GM12878 (cell line): ENCODE data around the gene AGRN. TPM values are rescaled to one million over a fixed set of nuclear protein-coding genes. Genes with fewer than 3 reads are reported as not detected.

Source experiments
- CHD2 ChIP-seq: IDR thresholded peaks from 2 replicates; pipeline ENCODE4 v1.6.1; 2011; ENCODE audit warnings: low read depth, low read length, improper control_type of control experiment, borderline replicate concordance
- CHD4 ChIP-seq: fragments of 200-600 bp; sonication (generic); IDR thresholded peaks from 2 replicates; pipeline ENCODE4 v1.6.1; 2016; ENCODE audit warnings: mild to moderate bottlenecking
- EED ChIP-seq: sonication (generic); IDR thresholded peaks from 2 replicates; pipeline ENCODE4 v1.6.1; 2016; ENCODE audit warnings: antibody characterized with exemption, low read depth
- MEF2B ChIP-seq: fragments of 450-650 bp; IDR thresholded peaks from 2 replicates; pipeline ENCODE4 v1.6.1; 2018; ENCODE audit warnings: mild to moderate bottlenecking, moderate library complexity; ENCODE audit not compliant: partially characterized antibody, poor library complexity, severe bottlenecking
- MYB ChIP-seq: fragments of 150-350 bp; IDR thresholded peaks from 2 replicates; pipeline ENCODE4 v1.6.1; 2014; ENCODE audit warnings: mild to moderate bottlenecking, low read depth, low read length, borderline replicate concordance
- NRF1 ChIP-seq: conservative IDR thresholded peaks from 2 replicates; pipeline ENCODE4 v1.6.1; 2011; ENCODE audit warnings: mild to moderate bottlenecking, low read depth, low read length, improper control_type of control experiment
- SP1 ChIP-seq: IDR thresholded peaks from one replicate; pipeline ENCODE4 v1.6.1; 2011; ENCODE audit warnings: low read depth, low read length
- STAT3 ChIP-seq: IDR thresholded peaks from 2 replicates; pipeline ENCODE4 v1.6.1; 2011; ENCODE audit warnings: low read depth, low read length, improper control_type of control experiment
- SUZ12 ChIP-seq: fragments of 200-600 bp; sonication (generic); IDR thresholded peaks from one replicate; pipeline ENCODE4 v1.6.1; 2018; ENCODE audit warnings: antibody characterized with exemption, mild to moderate bottlenecking; ENCODE audit not compliant: unreplicated experiment
- TCF12 ChIP-seq: IDR thresholded peaks from 2 replicates; pipeline ENCODE4 v1.6.1; 2011; ENCODE audit warnings: low read depth, mild to moderate bottlenecking, low read length
- ZNF207 ChIP-seq: fragments of 450-650 bp; IDR thresholded peaks from 2 replicates; pipeline ENCODE4 v1.6.1; 2014; ENCODE audit warnings: antibody characterized with exemption, mild to moderate bottlenecking, borderline replicate concordance
- polyA plus RNA-seq, 11 experiments: library from polyadenylated mRNA; depleted of rRNA in 4 of 11; unstranded in 6 of 11; stranded (reverse) in 5 of 11; fragments of >200 nt; fragmentation: Nextera tagmentation in 4 of 11; fragmentation: Illumina TruSeq in 1 of 11; extraction: Ambion mirVana in 4 of 11; extraction: Trizol in 1 of 11; gene quantifications; 1 replicate in 1 of 11; 2 replicates in 10 of 11; pipeline versions ENCODE4 v1.2.1 to v1.2.3, GENCODE V29; 2011 to 2016; ENCODE audit warnings: inconsistent platforms in 2 of 11, missing spikeins in 2 of 11, low read depth in 1 of 11
- total RNA-seq, 4 experiments: library from RNA; depleted of rRNA in 3 of 4; stranded (reverse); fragments of >200 nt in 3 of 4; fragmentation: Illumina TruSeq in 1 of 4; extraction: Trizol in 1 of 4; gene quantifications; 2 replicates each; pipeline versions ENCODE4 v1.2.1 to v1.2.3, GENCODE V29; 2013 to 2021
- TF ChIP-seq, protein P1 (sequence below): fragments of 450-650 bp; IDR thresholded peaks from 2 replicates; pipeline ENCODE4 v1.6.1; 2016; ENCODE audit warnings: mild to moderate bottlenecking, moderate library complexity, borderline replicate concordance
- TF ChIP-seq, protein P2 (sequence below): fragments of 450-650 bp; IDR thresholded peaks from 2 replicates; pipeline ENCODE4 v1.6.1; 2018; ENCODE audit warnings: borderline replicate concordance, mild to moderate bottlenecking; ENCODE audit not compliant: partially characterized antibody
- TF ChIP-seq, protein P3 (sequence below), 3 experiments: IDR thresholded peaks in 2 of 3; conservative IDR thresholded peaks in 1 of 3; 2 replicates each; pipeline ENCODE4 v1.5.1; 2011; ENCODE audit warnings: low read depth in 3 of 3, low read length in 3 of 3, mild to moderate bottlenecking in 3 of 3, control low read depth in 2 of 3, moderate library complexity in 2 of 3, inconsistent platforms in 1 of 3, mixed read lengths in 1 of 3; ENCODE audit not compliant: control insufficient read depth in 2 of 3, insufficient read depth in 1 of 3; ENCODE audit errors: extremely low read depth in 1 of 3
- TF ChIP-seq, protein P4 (sequence below): IDR thresholded peaks from 2 replicates; pipeline ENCODE4 v1.6.1; 2012; ENCODE audit warnings: low read length, inconsistent platforms
- TF ChIP-seq, protein P5 (sequence below): fragments of 450-650 bp; IDR thresholded peaks from 2 replicates; pipeline ENCODE4 v1.6.1; 2017; ENCODE audit warnings: mild to moderate bottlenecking, low read depth, inconsistent platforms; ENCODE audit not compliant: poor library complexity, severe bottlenecking

AGRN gene
- total and polyA plus RNA-seq, 10 of the 15 experiments (the other 5 are each of a cell fraction or from before 2014, with no cell fraction given) = 0.02 to 41.8 (median 4.1) TPM

DNA sequence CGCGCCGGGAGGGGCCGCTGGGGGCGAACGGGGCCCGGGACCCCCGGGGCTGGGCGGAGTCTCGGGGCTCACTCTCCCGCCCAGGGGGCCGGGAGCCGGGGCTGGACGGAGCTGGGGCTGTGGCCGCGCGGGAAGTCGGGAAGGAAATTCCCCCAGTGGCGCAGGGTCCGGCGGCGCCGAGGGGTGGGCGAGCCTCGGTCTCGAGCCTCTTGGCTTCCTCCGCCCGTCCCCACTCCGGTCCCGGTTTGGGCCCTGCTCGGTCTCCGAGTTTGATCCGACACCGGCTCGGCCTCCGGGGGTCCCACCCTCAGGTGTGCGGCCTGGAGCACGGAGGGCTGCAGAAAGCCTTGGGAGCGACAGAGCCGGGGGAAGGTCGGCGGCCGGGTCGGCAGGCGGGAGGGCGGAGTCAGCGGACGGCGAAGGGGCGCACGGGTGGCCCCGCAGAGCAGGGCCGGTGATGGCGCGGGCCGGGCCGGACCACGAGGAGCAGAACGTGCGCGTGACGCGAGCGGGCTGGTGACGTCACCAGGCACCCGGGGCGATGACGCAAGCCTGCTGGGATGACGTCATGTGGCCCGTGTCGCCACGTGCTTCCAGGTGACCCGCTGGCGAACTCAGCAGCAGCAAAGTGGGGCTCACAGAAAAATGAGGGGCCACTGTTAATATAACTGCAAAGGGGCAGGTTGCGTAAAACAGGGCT, 19.4 kb upstream of the AGRN start (continued):
- TF ChIP-seq CHD2 = 0 out of 2 replicates have a peak, but pooled peaks have one; percentile 38
- TF ChIP-seq SUZ12 = peak; percentile 40
- peak; percentile 29; the same call in 1 of the 2 replicates for TF ChIP-seq TCF12
- TF ChIP-seq, protein P1, sequence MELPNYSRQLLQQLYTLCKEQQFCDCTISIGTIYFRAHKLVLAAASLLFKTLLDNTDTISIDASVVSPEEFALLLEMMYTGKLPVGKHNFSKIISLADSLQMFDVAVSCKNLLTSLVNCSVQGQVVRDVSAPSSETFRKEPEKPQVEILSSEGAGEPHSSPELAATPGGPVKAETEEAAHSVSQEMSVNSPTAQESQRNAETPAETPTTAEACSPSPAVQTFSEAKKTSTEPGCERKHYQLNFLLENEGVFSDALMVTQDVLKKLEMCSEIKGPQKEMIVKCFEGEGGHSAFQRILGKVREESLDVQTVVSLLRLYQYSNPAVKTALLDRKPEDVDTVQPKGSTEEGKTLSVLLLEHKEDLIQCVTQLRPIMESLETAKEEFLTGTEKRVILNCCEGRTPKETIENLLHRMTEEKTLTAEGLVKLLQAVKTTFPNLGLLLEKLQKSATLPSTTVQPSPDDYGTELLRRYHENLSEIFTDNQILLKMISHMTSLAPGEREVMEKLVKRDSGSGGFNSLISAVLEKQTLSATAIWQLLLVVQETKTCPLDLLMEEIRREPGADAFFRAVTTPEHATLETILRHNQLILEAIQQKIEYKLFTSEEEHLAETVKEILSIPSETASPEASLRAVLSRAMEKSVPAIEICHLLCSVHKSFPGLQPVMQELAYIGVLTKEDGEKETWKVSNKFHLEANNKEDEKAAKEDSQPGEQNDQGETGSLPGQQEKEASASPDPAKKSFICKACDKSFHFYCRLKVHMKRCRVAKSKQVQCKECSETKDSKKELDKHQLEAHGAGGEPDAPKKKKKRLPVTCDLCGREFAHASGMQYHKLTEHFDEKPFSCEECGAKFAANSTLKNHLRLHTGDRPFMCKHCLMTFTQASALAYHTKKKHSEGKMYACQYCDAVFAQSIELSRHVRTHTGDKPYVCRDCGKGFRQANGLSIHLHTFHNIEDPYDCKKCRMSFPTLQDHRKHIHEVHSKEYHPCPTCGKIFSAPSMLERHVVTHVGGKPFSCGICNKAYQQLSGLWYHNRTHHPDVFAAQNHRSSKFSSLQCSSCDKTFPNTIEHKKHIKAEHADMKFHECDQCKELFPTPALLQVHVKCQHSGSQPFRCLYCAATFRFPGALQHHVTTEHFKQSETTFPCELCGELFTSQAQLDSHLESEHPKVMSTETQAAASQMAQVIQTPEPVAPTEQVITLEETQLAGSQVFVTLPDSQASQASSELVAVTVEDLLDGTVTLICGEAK = no peak
- TF ChIP-seq, protein P2, sequence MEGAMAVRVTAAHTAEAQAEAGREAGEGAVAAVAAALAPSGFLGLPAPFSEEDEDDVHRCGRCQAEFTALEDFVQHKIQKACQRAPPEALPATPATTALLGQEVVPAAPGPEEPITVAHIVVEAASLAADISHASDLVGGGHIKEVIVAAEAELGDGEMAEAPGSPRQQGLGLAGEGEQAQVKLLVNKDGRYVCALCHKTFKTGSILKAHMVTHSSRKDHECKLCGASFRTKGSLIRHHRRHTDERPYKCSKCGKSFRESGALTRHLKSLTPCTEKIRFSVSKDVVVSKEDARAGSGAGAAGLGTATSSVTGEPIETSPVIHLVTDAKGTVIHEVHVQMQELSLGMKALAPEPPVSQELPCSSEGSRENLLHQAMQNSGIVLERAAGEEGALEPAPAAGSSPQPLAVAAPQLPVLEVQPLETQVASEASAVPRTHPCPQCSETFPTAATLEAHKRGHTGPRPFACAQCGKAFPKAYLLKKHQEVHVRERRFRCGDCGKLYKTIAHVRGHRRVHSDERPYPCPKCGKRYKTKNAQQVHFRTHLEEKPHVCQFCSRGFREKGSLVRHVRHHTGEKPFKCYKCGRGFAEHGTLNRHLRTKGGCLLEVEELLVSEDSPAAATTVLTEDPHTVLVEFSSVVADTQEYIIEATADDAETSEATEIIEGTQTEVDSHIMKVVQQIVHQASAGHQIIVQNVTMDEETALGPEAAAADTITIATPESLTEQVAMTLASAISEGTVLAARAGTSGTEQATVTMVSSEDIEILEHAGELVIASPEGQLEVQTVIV = no peak
- peak; percentile 67 for TF ChIP-seq SP1
- TF ChIP-seq, protein P3, sequence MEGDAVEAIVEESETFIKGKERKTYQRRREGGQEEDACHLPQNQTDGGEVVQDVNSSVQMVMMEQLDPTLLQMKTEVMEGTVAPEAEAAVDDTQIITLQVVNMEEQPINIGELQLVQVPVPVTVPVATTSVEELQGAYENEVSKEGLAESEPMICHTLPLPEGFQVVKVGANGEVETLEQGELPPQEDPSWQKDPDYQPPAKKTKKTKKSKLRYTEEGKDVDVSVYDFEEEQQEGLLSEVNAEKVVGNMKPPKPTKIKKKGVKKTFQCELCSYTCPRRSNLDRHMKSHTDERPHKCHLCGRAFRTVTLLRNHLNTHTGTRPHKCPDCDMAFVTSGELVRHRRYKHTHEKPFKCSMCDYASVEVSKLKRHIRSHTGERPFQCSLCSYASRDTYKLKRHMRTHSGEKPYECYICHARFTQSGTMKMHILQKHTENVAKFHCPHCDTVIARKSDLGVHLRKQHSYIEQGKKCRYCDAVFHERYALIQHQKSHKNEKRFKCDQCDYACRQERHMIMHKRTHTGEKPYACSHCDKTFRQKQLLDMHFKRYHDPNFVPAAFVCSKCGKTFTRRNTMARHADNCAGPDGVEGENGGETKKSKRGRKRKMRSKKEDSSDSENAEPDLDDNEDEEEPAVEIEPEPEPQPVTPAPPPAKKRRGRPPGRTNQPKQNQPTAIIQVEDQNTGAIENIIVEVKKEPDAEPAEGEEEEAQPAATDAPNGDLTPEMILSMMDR (IDR thresholded peaks at IDR 0.05 in 2 of 3, conservative IDR thresholded peaks at IDR 0.05 in 1 of 3; ENCODE audit: control insufficient read depth in 2 of 3, extremely low read depth in 1 of 3, insufficient read depth in 1 of 3, low read depth in 3 of 3, low read length in 3 of 3) = no peak
- no peak for TF ChIP-seq CHD4
- peak; percentile 60 for TF ChIP-seq MEF2B
- TF ChIP-seq, protein P4, sequence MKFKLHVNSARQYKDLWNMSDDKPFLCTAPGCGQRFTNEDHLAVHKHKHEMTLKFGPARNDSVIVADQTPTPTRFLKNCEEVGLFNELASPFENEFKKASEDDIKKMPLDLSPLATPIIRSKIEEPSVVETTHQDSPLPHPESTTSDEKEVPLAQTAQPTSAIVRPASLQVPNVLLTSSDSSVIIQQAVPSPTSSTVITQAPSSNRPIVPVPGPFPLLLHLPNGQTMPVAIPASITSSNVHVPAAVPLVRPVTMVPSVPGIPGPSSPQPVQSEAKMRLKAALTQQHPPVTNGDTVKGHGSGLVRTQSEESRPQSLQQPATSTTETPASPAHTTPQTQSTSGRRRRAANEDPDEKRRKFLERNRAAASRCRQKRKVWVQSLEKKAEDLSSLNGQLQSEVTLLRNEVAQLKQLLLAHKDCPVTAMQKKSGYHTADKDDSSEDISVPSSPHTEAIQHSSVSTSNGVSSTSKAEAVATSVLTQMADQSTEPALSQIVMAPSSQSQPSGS = peak; percentile 98
- no peak for TF ChIP-seq ZNF207
- TF ChIP-seq NRF1 = no peak
- TF ChIP-seq, protein P5, sequence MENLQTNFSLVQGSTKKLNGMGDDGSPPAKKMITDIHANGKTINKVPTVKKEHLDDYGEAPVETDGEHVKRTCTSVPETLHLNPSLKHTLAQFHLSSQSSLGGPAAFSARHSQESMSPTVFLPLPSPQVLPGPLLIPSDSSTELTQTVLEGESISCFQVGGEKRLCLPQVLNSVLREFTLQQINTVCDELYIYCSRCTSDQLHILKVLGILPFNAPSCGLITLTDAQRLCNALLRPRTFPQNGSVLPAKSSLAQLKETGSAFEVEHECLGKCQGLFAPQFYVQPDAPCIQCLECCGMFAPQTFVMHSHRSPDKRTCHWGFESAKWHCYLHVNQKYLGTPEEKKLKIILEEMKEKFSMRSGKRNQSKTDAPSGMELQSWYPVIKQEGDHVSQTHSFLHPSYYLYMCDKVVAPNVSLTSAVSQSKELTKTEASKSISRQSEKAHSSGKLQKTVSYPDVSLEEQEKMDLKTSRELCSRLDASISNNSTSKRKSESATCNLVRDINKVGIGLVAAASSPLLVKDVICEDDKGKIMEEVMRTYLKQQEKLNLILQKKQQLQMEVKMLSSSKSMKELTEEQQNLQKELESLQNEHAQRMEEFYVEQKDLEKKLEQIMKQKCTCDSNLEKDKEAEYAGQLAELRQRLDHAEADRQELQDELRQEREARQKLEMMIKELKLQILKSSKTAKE = no peak
- no peak for TF ChIP-seq MYB
- TF ChIP-seq STAT3 = no peak
- TF ChIP-seq EED = no peak
